B cell (primary cell): ENCODE results near the gene TACC3.

Experiments used
- CTCF ChIP-seq: fragments of 200-600 bp; IDR thresholded peaks from one replicate; pipeline ENCODE4 v1.8.0; 2022; ENCODE audit warnings: antibody characterized with exemption, mild to moderate bottlenecking
- EZH2 ChIP-seq: IDR thresholded peaks from 2 replicates; pipeline ENCODE4 v1.6.1; 2012; ENCODE audit warnings: borderline replicate concordance, low read depth, mild to moderate bottlenecking, moderate library complexity, low read length; ENCODE audit not compliant: insufficient read depth, poor library complexity, severe bottlenecking

- TF ChIP-seq CTCF, result no peak
- TF ChIP-seq EZH2, result no peak
These were observed at the start of gene TACC3, which contains the start of gene TMEM129 for GRCh38 chr4:1721003-1721665.
